Cerebellar nuclear complex (tissue), 1 donor: ENCODE measurements around the gene LRP11.

Experiments
- DNase-seq, 2 experiments: peaks; one replicate each; lab custom pipeline; 2025; lab: John Stamatoyannopoulos, UW

Gene LRP11

GRCh38 chr6:149782337-149782736 lies 81.8 kb downstream of the LRP11 start:
- no peak for DNase-seq

- DNase-seq: no peak
Measured at GRCh38 chr6:149781715-149782114, 82.4 kb downstream of the LRP11 start.

GRCh38 chr6:149779644-149779963 lies 84.6 kb downstream of the LRP11 start:
- no peak for DNase-seq

GRCh38 chr6:149777624-149778023 lies 86.5 kb downstream of the LRP11 start:
- DNase-seq: no peak

DNA sequence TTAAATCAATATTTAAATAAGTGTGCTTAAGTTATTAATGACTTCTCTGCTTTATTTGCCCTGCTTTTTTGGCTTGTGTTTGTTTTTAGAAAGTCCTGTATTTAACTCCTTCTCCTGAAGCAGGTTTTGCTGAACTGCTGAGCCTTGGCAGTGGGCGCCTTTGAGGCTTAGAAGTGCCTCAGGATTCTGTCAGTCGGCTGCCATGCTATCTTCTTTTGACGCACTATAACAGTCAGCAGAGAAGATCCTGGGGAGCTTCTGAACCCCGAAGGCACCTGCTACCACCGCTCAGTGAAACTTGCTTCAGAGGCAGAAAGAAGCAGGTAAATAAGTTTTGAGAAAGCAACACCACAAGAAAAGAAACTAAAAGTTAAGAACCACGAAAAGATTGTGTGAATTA lies 92.2 kb downstream of the LRP11 start:
- DNase-seq: no peak

DNA sequence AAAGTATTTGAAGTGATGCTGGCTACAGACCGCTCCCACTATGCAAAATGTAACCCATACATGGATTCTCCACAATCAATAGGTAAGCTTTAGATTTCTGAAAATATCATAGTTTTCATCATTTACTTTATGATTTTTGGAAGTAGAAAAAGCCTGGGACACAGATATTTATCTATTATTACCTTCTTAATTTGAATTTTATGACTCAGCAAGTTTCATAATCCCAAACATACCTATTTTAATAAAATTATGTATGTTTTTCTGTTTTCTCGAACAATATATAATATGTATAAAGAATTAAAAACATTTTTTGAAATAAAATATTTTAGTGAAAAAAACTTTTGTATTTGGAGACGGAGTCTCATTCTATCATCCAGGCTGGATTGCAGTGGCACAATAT lies 93.0 kb downstream of the LRP11 start:
- DNase-seq: no peak

GRCh38 chr6:149769676-149770075 lies 94.5 kb downstream of the LRP11 start:
- no peak for DNase-seq
